Measurements from ENCODE around the gene HEXB.
A peak's percentile ranks its signal among the peaks of the same experiment; 100 is the strongest.
"Not testable (repeated sequence)": the region's sequence is repeated elsewhere in the genome, so short reads cannot be mapped to it uniquely, and the experiment has no call there.

Gene HEXB

DNA sequence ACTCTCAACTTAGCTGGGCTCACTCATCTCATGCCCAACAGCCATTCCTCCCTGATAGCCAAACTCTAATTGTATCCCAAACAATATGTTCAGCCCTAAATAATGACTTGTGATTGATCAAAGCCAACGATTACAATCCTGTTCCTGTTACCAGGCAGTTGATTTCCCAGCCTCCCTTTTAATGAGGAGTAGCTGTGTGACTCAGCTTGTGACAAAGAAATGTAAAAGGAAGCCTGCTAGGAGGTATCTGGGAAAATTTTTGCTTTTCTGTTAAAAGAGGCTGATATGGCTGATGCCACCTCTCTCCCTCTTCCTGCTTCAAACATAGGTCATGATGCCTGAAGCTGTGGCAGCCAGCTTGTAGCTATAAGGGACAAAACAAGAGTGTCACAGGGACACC lies 24.9 kb upstream of the HEXB start:
- DNase-seq = no peak

DNA sequence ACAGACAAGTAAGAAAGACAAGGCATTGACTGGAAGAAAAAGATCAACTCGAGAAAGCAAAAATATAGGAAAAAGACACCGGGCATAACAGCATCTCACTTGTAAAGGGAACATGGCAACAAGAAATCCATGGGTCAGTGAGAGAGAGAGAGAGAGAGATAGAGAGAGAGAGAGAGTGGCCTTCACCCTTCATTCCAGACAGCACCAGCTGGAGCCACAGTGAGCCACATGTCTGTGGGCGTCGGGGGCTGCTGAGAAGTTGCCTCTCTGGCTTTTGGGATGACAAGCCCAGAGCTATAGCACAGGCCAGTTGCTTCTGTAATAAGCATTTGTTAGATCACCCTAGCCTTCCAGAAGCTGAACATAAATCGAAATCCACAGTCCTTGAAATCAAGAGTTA lies 24.2 kb upstream of the HEXB start:
- DNase-seq = no peak

DNA sequence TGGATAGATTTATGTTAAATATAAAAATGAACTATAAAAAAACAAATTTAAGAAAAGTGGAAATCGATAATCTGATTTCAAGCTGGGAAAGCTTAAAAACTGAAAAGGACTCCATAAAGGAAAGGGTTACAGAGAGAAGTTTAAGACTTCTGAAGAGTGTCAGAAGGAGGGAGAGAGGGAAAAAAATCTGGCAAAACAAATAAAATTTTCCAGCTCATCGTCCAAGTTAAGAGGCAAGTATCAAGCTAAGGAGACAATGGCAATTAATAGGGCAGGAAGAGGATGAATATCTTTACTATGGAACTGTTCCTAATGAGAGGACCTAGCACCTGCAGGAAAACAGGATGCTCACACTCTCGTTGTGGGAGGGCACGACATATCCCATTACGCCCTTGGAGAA lies 20.5 kb upstream of the HEXB start:
- DNase-seq = no peak

DNA sequence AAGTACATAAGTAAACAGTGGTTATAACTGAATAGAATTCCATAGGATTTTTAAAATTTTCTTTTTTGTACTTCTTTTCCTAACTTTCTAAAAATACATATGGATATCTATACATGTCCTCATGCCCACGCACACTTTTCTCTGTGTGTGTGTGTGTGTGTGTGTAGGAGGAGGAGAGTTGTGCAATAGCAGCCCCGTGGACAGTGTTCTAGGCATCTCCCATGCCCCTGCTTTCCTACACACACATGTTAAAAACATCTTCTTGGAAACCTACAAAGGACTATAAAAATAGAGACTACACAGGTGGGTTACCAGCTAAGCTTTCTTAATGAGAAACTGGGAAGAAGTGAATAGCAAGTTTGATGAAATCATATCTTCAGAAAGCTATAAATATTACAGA lies 19.8 kb upstream of the HEXB start:
- no peak for DNase-seq

DNA sequence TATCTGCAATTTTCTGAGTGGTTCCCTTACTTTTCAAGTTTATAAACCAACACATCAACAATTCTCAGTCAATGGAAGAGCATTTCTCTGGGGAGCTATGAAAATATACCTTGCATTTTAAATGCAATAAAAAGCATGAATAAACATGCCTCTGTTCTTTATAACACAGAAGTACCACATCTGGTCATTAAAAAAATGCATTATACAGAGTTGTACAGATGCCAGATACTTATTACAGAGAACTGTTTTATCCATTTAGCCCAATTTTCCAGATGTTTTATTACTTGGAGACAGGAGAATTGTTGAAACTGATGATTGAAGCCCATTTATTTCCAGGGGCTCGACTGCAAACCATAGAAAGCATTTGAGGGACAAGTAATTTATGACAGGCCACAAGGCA lies 19.2 kb upstream of the HEXB start:
- DNase-seq = no peak

DNA sequence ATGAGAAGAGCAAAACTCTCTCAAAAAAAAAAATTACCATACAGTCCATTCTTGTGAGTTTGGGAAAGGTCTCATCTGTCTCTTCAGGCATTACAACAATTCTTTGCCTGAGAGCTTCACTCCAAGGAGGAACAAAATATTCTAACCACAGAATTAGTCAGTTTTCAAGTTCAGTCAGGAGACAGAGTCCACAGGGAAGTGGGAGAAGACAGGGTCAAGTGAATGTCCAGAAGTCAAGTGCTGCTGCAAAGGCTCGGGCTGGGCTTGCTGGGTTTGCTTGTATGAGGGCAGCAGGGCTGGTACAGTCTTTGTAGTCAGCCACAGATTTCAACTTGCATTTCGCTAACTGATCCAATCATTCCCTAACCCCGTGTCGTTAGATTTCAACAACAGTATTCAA lies 17.6 kb upstream of the HEXB start:
- no peak for DNase-seq

DNA sequence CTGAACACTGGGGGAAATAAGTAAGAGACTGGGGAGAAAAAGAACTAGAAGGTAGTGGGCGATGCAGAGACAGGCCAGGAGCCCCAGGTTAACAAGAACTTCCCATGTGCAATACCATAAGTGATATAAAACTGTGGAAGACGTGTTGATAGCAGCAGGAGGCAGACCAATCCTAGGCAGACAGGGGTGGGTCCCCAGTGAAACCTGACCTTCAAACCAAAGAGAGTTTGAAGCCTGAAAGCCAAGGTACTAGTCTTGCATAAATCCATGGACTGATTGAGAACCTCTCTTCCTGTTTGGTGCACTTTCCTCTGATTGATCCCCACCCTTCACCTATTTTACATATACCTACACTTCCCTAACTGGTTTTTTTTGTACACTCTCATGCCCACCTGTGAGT lies 15.2 kb upstream of the HEXB start:
- no peak for DNase-seq

DNA sequence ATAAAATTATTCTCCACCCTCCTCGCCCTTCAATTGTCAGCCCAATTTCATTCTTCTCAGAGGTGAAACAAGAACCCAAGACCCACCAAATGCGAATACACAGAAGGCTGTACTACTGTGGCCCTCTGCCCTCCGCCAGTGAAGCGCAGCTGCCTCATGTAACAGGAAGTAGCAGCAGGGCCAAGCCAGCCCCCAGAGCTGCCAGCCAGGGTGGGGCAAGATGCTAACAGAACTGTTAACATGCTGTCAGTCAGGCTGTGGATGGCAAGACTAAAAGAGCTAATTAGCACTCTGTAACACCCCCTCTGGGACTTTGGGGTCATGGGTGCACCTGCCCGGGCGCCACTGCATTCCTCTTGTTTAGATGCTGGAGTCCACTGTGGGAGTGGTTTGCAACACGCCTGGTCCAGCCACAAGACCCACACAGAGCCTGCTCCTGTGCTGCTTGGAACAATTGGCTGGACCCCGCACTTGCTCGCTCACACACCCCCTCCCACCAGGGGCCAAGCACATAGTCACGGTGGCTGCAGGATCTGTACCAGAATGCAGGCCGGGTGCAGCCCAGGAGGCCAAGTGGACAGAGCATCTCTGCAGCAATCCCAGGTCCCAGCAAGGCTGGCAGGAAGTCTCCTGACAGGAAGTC lies 14.5 kb upstream of the HEXB start:
- no peak for DNase-seq

DNA sequence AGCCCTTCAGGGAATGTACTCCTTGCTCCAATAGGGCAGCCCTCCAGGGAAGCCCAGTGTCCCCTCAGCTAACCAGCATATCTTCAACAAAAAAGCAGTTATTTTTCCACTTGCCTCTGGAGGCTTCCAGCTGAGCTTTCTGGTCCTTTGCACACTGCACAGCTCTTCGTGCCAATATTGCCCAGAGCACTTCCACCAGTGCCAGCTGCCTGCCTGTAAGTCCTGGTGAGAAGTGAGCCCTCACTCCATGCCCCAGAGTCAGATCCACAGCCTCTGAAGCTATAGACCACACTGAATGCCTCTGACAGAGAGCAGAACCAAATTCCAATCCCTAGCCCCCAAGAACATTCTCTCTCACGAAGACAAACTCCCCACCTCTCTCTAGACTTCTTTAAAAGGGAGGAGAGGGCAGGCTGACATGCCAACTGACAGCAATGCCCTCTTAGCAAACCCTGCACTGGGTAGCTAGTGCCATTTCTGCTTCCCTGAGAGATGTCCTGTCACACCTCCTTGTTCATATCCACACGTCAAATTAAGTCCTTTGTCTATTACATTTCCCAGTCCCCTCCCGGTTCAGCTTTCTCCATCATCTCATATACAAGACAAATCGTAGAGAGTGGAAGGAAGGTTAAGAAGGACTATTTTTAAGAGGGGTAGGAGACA lies 12.7 kb upstream of the HEXB start:
- no peak for DNase-seq

DNA sequence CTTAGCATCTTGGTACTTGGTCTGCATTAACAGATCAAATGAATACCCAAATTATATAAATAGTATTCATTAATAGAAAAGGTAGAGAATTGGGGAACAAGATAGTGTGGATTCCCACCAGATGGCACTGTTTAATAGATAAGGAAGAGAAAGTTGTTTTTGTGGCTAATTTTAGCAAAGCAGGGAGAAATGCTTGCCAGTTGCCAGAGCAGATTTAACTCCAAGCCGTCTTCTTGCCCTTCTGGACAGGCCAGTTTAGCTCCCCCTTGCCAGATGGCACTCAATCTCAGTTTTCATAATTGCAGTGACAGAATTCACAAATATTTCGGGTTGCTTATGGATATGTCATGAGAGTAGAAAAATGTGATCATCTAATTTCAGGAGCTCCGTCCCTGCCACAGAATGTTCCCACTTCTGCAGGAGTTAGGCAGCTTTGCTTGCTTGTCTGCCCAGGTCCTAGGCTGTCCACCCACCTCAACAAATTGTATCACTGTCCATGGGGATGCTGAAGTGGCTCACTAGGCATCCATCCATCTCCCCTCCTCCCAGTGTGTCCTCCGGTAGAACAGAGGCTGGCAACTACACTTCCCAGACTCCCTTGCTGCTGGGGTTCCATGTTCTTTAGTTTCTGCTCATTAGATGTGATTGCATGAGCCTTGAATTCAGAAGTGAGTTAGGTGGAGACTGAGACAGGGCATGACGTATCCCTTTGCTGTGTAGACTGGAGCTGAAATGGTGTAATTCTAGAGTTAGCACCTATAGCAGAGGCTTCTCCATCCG lies 11.8 kb upstream of the HEXB start:
- peak; percentile 46 for DNase-seq

DNA sequence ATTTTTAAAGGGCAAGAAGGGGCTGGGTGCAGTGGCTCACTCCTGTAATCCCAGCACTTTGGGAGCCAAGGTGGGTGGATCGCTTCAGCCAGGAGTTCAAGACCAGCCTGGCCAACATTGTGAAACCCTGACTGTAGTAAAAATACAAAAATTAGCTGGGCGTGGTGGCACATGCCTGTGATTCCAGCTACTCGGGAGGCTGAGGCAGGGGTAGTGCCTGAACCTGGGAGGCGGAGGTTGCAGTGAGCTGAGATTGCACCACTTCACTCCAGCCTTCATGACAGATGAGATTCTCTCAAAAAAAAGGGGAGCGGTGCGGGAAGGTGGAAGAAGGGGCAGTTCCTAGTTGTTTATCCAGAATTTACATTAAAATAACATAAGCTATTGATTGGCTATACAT lies 8.6 kb upstream of the HEXB start:
- DNase-seq = not testable (repeated sequence)

DNA sequence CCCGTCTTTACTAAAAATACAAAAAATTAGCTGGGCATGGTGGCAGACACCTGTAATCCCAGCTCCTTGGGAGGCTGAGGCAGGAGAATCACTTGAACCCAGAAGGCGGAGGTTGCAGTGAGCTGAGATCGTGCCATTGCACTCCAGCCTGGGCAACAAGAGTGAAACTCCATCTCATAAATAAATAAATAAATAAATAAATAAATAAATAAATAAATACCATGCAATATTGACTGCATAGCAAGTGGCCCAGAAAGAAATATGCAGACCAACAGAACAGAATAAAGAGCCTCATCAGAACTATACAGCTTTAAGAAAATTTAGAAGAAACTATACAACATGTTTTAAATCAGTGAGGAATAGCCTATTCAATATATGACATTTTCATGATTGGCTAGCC lies 6.9 kb upstream of the HEXB start:
- not testable (repeated sequence) for DNase-seq

DNA sequence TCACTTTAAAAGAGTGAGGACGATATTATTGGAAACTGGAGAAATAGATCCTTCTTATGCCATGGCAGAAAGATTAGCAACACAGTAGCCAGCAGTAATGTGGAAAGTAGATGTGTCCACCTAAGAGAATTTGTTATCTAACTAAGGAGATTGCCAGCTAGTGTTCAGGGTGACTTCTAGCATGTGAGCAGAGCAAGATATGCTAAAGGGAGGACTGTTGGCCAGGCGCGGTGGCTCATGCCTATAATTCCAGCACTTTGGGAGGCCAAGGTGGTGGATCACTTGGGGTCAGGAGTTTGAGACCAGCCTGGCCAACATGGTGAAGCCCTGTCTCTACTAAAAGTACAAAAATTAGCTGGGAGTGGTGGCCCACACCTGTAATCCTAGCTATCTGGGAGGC lies 5.7 kb upstream of the HEXB start:
- DNase-seq = not testable (repeated sequence)

DNA sequence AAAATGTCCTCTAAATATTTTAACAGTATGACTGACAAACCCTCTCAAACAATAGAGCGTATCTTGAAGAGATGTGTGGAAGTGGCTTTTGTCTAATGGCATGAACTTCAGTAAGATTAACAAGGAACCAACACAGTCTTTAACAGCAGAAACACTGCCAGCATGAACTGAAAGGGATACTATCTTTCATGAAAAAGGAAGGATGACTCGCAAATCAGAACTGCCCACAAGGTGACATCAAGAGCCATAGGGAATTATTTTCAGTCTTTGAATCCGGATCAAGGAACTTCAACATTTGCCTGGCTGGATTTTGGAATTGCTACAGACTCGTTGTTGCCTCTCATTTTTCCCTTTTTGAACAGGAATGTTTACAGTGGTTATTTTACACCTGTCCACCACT lies 5.1 kb upstream of the HEXB start:
- DNase-seq = peak; percentile 38

DNA sequence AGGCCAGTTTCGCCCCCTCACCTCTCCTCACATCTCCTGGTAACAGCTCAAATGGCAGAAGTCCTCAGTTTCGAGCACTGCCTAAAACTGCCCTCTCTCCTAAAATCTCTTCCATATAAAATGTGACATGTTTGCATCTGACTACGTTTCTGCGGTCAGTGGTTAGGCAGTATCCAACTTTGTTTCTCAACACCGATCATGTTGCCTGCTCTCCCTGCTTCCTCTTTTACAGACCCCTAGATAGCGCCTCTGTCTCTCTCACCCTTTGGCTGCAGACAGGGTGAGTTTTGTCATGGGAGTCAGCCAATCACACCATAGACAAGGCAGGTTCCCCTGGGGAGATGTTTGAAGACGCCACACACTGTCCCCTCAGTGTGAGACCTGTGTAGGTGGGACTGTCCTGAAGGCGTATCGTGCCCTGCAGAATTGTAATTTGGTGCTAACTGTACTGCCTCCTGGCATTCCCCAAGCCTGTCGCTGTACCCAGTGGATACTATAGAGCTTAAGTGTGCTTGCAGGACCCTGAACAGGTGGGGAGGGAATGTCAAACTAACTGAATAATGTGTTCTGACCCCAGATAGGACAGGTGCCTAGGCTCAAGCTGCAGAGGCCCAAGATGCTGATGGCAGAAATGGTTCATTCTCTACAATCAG lies 1.1 kb downstream of the HEXB start:
- peak; percentile 21 for DNase-seq

DNA sequence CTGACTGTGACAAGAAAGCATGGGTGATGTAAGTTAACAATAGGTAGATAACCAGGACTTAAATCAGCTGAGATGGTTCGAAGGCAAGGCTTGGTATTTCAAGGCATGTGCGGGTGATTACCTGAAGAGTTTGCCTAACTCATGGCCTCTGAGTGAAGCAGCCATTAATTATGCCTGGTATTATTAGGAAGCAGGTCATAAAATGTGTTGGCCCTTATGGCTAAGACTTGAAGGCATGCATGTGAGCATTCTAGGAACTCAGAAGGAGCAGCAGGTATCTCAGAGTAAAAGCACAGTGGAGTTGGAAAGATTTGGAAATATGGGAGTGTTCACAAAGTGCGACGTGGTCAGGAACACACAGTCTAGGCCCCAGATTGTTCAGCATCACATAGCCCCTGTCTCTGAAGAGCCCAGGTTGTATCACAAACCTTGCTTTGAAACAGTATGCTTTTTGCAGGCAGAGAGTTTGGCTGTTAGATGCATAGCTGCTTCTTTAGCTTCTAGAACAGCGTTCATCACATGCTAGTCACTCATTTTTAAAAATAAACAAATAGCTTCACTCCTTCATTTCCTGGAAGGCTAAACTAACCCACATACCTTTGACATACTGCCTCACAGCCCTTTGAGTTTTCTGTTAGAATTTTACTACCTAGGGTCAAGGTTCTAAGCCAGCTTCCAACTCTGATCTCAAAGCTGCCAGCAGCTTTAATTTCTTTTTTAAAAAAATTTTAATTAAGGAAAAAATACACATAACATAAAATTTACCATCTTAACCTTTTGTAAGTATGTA lies 2.1 kb downstream of the HEXB start:
- no peak for DNase-seq

DNA sequence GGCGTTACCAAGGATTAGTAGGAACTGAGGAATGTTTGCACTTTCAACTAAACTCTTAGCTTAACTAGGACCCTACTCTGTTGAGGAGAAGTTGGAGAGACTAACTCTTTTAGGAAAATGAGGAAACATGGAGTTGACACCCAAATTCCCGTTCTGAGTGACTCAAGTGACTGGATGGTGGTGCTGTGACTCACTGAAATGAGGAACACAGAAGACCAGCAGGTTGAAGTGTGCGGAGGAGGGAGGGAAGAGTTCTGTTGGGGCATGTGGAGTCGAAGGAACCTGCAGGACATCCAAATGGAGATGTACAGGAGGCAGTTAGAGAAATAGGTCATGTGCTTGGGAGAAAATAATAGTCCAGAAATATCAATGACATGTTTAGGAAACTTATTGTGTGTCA lies 8.2 kb downstream of the HEXB start:
- peak; percentile 17 for DNase-seq

DNA sequence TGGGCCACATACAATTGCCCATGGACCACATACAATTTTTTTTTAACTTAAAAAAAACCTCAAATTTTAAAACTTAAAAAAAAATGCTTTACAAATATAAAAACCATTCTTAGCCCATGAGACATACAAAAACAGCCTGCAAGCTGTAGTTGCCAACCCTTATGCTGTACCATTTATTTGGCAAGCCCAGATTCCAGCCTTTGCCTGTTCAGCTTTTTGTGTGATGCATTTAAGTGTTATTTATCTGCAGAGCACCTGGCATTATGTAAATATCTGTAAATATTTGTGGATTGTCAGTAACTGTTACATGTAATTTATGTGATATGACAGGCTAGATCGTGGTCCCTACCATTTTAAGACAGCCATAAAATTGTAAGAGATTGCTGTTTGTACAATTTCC lies 32.6 kb downstream of the HEXB start:
- no peak for DNase-seq

DNA sequence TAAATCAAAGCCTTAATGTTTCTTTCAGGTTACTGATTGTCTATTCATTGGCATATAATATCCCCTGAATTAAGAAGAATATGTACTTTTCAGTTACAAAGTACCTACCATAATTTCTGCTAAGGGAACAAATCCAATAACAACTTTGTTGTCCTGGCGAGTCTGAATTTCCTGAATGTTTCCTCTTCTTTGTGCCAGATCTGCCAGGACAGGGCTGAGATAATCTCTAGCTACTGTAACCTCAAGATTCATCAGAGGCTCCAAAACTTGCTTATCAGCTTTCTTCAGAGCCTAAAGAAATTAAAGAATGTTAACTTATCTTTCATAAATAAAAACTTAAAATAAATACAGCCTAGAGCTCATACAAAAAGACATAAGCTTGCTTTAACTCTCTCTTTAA lies 37.2 kb downstream of the HEXB start:
- no peak for DNase-seq

DNA sequence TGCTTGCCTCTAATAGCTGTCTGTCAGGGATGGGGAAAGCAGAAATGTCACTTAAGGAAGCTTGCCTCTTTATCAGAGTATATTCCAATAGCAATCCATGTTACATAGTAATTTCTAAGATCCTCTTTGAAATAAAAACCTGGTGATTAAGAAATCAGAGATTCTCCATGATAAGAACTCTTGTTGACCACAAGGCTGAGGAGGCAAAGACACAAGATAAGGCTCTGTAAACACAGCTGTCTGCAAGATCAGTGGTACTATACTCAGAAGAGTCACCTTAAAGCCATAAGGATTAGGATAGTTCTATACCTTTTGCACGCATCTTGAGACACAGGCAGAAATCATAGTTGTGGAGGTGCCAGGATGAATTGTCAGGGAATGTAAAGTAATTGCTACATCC lies 40.3 kb downstream of the HEXB start:
- no peak for DNase-seq

DNA sequence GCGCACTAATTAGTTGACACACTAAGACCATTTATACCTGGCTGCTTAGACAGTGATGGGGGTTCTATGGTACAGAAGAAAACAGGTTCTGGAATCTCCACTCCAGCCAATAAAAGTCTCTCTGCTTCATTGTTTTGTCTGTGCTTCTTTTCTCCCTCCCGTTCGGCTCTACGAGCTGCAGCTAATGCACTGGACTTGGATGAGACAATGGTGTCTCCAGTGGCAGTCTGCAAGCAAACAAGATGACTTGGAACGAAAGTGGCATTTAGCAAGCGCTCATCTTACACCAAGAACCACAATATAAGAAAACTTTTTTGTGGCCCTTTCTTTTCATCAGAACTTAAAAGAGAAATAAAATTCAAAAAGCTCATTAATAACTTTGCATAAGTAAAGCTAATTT lies 51.7 kb downstream of the HEXB start:
- no peak for DNase-seq

DNA sequence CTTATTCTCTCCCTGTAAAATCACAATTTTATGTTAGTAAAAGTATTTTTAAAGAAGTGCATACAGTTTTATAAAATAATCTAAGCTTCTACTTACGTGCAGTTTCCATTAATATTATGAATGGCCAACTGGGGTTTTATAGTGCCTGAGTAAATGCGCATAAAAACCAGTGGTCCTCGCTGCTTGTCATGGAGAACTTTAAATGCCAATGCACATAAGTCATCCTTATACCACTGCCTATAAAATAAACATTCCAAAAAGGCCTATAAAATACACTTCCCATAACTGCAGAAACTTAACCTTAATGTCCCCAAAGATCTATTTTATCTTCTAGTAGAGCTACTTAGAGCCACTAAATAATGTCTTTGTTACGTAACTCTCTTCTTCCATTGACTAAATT lies 53.4 kb downstream of the HEXB start:
- DNase-seq = no peak

DNA sequence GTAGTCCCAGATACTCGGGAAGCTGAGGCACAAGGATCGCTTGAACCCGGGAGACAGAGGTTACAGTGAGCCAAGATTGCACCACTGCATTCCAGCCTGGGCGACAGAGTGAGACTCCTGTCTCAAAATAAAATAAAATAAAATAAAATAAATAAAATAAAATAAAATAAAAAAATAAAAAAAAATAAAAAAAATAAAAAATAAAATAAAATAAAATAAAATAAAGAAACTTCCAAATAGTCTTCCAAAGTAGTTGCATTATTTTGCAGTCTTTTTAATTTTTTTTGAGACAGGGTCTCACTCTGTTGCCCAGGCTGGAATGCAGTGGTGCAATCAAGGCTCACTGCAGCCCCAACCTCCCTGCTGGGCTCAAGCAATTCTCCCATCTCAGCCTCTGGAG lies 63.7 kb downstream of the HEXB start:
- not testable (repeated sequence) for DNase-seq

All from fibroblast of skin of right biceps (primary cell).